ENCODE data around the gene RNF166. TPM values are rescaled to one million over a fixed set of nuclear protein-coding genes. Genes with fewer than 3 reads are reported as not detected.

Gene RNF166
- total RNA-seq, 1 donor from 2014 or later: 21.4 TPM

DNA sequence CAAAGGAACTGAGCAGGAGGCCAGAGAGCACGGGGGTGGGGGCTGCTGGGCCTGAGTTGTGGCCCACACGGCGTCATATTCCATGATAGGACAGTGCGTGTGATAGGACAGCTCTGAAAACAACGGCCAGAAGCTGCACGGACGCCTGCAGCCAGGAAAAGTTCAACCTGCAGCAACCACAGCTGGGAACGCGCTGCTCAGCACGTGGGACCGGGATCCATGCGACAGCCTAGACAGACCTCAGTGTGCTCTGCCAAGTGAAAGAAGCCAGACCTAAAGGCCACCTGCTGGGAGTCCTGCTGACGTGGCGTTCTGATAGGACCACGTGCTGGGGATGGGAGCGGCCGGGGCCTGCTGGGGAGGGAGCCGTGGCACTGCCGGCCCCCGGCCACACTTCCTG, 21.7 kb upstream of the RNF166 start:
- no peaks in the 10 kb centered on the region for H3K27me3 Mint-ChIP-seq (ENCODE audit: low read depth)
- TF ChIP-seq, protein P1, sequence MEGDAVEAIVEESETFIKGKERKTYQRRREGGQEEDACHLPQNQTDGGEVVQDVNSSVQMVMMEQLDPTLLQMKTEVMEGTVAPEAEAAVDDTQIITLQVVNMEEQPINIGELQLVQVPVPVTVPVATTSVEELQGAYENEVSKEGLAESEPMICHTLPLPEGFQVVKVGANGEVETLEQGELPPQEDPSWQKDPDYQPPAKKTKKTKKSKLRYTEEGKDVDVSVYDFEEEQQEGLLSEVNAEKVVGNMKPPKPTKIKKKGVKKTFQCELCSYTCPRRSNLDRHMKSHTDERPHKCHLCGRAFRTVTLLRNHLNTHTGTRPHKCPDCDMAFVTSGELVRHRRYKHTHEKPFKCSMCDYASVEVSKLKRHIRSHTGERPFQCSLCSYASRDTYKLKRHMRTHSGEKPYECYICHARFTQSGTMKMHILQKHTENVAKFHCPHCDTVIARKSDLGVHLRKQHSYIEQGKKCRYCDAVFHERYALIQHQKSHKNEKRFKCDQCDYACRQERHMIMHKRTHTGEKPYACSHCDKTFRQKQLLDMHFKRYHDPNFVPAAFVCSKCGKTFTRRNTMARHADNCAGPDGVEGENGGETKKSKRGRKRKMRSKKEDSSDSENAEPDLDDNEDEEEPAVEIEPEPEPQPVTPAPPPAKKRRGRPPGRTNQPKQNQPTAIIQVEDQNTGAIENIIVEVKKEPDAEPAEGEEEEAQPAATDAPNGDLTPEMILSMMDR (IDR thresholded peaks at IDR 0.05; ENCODE audit: unreplicated experiment): no peak
- no peaks in the 10 kb centered on the region for H3K4me1 Mint-ChIP-seq
- no peak for DNase-seq (ENCODE audit: low spot score in 2 of 2, unreplicated experiment in 2 of 2)
- no peaks in the 10 kb centered on the region for H3K9me3 Mint-ChIP-seq
- no peak overlapping the region for H3K27ac Mint-ChIP-seq
- no peak overlapping the region for H3K4me3 Mint-ChIP-seq
- peaks cover 10% of the 10 kb centered on the region for H3K36me3 Mint-ChIP-seq

DNA sequence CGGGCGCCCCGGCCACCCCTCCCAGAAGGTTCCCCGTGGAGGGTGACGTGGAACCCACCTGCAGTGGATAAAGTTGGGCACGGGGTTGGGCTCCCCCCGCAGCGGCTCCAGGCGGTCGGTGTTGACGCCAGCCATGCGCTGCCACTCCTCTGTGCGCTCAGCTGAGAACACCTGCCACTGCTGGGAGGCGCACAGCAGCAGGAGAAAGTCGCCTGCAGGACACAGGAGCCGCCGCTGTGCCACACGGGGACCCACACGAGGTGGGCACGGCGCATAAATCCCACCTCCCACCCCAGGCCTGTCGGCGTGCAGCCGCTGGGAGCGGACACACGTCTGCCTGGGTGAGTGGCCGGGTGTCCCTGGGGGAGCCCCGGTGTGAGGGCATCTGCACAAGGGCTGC, 20.8 kb upstream of the RNF166 start:
- Mint-ChIP-seq H3K27ac (no peak overlapping the region), H3K36me3 (peaks cover 10% of the 10 kb centered on the region), H3K27me3 (ENCODE audit: low read depth) (no peaks in the 10 kb centered on the region), H3K9me3 (no peaks in the 10 kb centered on the region), H3K4me3 (no peak overlapping the region), H3K4me1 (no peaks in the 10 kb centered on the region)
- no peak for DNase-seq (ENCODE audit: low spot score in 2 of 2, unreplicated experiment in 2 of 2)
- TF ChIP-seq, protein P1 (IDR thresholded peaks at IDR 0.05; ENCODE audit: unreplicated experiment): no peak

DNA sequence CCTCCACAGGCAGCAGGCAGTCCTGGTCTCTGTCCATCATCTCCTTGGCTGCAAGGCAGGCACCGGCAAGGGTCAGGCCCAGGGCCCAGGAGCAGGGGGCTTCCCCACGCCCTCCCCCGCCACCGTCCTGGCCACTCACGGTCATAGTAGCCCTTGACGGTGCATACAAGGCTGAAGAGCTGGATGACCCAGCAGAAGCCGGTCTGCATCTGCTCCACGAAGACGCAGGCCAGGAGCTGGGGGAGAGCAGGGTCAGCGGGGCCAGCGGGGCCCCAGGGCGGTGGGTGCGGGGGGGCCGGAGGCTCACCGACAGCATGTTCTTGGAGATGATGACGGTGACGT, 20.2 kb upstream of the RNF166 start:
- Mint-ChIP-seq H3K4me3 (no peak overlapping the region), H3K4me1 (no peaks in the 10 kb centered on the region), H3K27ac (no peak overlapping the region), H3K27me3 (ENCODE audit: low read depth) (no peaks in the 10 kb centered on the region), H3K36me3 (peaks cover 10% of the 10 kb centered on the region), H3K9me3 (no peaks in the 10 kb centered on the region)
- TF ChIP-seq, protein P1 (IDR thresholded peaks at IDR 0.05; ENCODE audit: unreplicated experiment): no peak
- DNase-seq (ENCODE audit: low spot score in 2 of 2, unreplicated experiment in 2 of 2): no peak

DNA sequence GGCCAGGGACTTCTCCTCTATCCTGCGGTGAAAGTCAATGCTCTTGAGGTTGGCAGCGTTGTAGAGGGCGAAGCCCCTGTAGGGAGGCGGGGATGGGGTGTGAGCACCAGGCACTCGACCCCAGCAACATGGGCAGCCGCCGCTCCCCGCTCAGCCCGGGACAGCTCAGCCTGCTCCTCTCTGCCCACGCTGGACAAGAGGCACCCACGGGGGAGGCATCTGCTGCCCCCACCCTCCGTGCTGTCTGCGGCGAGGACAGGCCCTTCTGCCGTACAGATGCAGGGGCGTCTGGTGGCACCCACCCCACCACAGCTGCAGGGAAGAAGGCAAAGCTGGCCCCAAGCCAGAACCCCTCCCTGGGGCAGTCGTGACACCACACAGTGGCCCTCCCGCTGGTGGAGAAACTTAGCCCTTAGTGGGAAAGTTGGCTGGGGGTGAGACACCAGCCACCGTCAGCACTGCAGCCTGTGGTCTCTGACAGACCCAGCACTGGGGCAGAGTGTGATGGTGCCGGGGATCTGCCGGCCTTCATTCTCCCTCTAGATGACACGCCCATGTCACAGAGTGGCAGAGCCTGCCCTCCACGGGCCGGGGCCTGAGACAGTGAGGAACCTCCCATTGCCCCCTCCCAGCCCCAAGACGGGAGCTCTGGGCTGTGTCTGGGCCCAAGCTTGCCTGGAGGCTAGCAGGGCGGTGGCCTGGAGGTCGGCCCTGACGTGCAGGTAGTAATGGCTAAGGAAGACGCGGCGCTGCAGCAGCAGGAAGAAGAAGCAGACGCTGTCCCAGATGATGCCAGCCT, 19.6 kb upstream of the RNF166 start:
- no peak for DNase-seq (ENCODE audit: low spot score in 2 of 2, unreplicated experiment in 2 of 2)
- no peak overlapping the region for H3K27ac Mint-ChIP-seq
- no peaks in the 10 kb centered on the region for H3K4me1 Mint-ChIP-seq
- H3K27me3 Mint-ChIP-seq (ENCODE audit: low read depth): no peaks in the 10 kb centered on the region
- H3K9me3 Mint-ChIP-seq: no peaks in the 10 kb centered on the region
- H3K36me3 Mint-ChIP-seq: peaks cover 6% of the 10 kb centered on the region
- TF ChIP-seq, protein P1 (IDR thresholded peaks at IDR 0.05; ENCODE audit: unreplicated experiment): no peak
- H3K4me3 Mint-ChIP-seq: no peak overlapping the region

DNA sequence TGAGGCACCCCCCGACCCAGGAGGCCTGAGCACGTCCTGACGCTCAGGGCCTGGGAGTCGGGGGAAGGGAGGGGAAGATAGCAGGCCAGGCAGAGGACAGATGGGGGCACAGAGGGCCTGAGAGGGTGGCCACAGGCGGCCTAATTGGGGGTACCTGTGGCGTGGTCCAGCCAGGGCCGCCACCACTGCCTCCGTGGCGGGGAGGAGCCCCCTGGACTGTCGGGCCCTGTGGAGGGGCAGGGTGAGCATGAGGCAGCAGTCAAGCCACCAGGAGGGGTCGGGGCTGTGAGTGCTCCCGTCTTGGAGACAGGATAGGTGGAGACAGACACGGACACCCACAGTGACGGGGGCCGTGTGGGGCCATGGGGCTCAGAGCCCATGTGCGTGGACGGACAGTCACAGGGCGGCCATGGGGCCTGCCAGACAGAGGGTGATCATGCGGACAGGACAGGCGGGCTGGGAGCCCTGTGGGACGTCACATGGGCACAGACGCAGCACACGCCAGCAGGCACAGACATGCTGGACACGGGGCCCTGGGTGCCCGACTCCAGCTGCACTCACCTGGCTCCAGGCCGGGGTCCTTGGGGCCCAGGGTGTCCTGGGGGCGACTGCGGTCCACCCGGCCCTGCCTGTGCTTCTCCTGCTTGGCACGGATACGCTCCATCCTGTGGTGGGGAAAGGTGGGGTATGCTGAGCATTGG, 18.8 kb upstream of the RNF166 start:
- TF ChIP-seq, protein P1 (IDR thresholded peaks at IDR 0.05; ENCODE audit: unreplicated experiment): no peak
- no peaks in the 10 kb centered on the region for H3K27me3 Mint-ChIP-seq (ENCODE audit: low read depth)
- H3K9me3 Mint-ChIP-seq: no peaks in the 10 kb centered on the region
- no peaks in the 10 kb centered on the region for H3K4me1 Mint-ChIP-seq
- DNase-seq (ENCODE audit: low spot score in 2 of 2, unreplicated experiment in 2 of 2): no peak
- H3K4me3 Mint-ChIP-seq: no peak overlapping the region
- peaks cover 10% of the 10 kb centered on the region for H3K36me3 Mint-ChIP-seq
- H3K27ac Mint-ChIP-seq: no peak overlapping the region

Measured in mesothelial cell of epicardium (in vitro differentiated cells).